ENCODE results near the gene KRTAP3-2.

Gene KRTAP3-2

GRCh38 chr17:41001795-41002194 lies 2.1 kb upstream of the KRTAP3-2 start:
- H3F3A ChIP-seq (ENCODE audit: insufficient read depth, low read length) = no peaks in the 10 kb centered on the region
- H3K36me3 ChIP-seq (replicated peaks; ENCODE audit: insufficient read depth, low read length) = no peaks in the 10 kb centered on the region
- H3K4me2 ChIP-seq (ENCODE audit: low read depth, low read length) = no peak overlapping the region
- H3K27ac ChIP-seq (ENCODE audit: low read length) = no peak overlapping the region
- no peak for DNase-seq
- H3K4me3 ChIP-seq (ENCODE audit: low read length) = no peak overlapping the region
- H2AFZ ChIP-seq (ENCODE audit: low read length) = no peak overlapping the region
- no peaks in the 10 kb centered on the region for H4K20me1 ChIP-seq (ENCODE audit: insufficient read depth, low read length)
- no peaks in the 10 kb centered on the region for H3K79me2 ChIP-seq (ENCODE audit: low read length)
- no peak overlapping the region for H3K9ac ChIP-seq (ENCODE audit: low read length)
- TF ChIP-seq EZH2 (optimal IDR thresholded peaks at IDR 0.05; ENCODE audit: low read depth, low read length) (no peak), CTCF (IDR thresholded peaks at IDR 0.05; ENCODE audit: low read length) (no peak), EZH2phosphoT487 (IDR thresholded peaks at IDR 0.05; ENCODE audit: low read length) (no peak)
- no peaks in the 10 kb centered on the region for H3K4me1 ChIP-seq (ENCODE audit: low read length)
- H3K9me2 ChIP-seq (replicated peaks; ENCODE audit: insufficient read depth, low read length) = no peaks in the 10 kb centered on the region; the same call in 1 of the 2 replicates
- no peaks in the 10 kb centered on the region for H3K27me3 ChIP-seq (replicated peaks; ENCODE audit: insufficient read depth, low read length)
- H3K9me3 ChIP-seq (replicated peaks; ENCODE audit: insufficient read depth, low read length) = no peaks in the 10 kb centered on the region

GRCh38 chr17:40997361-40997760 lies 2.3 kb downstream of the KRTAP3-2 start:
- no peak overlapping the region for H3K4me2 ChIP-seq (ENCODE audit: low read depth, low read length)

GRCh38 chr17:40996829-40997228 lies 2.9 kb downstream of the KRTAP3-2 start:
- TF ChIP-seq EZH2 (optimal IDR thresholded peaks at IDR 0.05; ENCODE audit: low read depth, low read length) = no peak
- no peak for TF ChIP-seq CTCF (IDR thresholded peaks at IDR 0.05; ENCODE audit: low read length)
- TF ChIP-seq EZH2phosphoT487 (IDR thresholded peaks at IDR 0.05; ENCODE audit: low read length) = no peak
- Histone ChIP-seq H3F3A (ENCODE audit: insufficient read depth, low read length) (no peaks in the 10 kb centered on the region), H3K79me2 (ENCODE audit: low read length) (no peaks in the 10 kb centered on the region), H3K4me1 (ENCODE audit: low read length) (no peaks in the 10 kb centered on the region), H3K27ac (ENCODE audit: low read length) (no peak overlapping the region), H3K36me3 (replicated peaks; ENCODE audit: insufficient read depth, low read length) (no peaks in the 10 kb centered on the region), H3K9me2 (replicated peaks; ENCODE audit: insufficient read depth, low read length) (no peaks in the 10 kb centered on the region), H3K9me3 (replicated peaks; ENCODE audit: insufficient read depth, low read length) (no peaks in the 10 kb centered on the region), H3K9ac (ENCODE audit: low read length) (no peak overlapping the region), H2AFZ (ENCODE audit: low read length) (no peak overlapping the region), H3K4me3 (ENCODE audit: low read length) (no peak overlapping the region), H3K27me3 (replicated peaks; ENCODE audit: insufficient read depth, low read length) (no peaks in the 10 kb centered on the region), H4K20me1 (ENCODE audit: insufficient read depth, low read length) (no peaks in the 10 kb centered on the region), H3K4me2 (ENCODE audit: low read depth, low read length) (no peak overlapping the region)
- no peak for DNase-seq

More at GRCh38 chr17:40997361-40997760, 2.3 kb downstream of the KRTAP3-2 start:
- DNase-seq = no peak
- no peak overlapping the region for H2AFZ ChIP-seq (ENCODE audit: low read length)
- TF ChIP-seq CTCF (IDR thresholded peaks at IDR 0.05; ENCODE audit: low read length) (no peak), EZH2 (optimal IDR thresholded peaks at IDR 0.05; ENCODE audit: low read depth, low read length) (no peak), EZH2phosphoT487 (IDR thresholded peaks at IDR 0.05; ENCODE audit: low read length) (no peak)
- H3K4me3 ChIP-seq (ENCODE audit: low read length) = no peak overlapping the region
- no peaks in the 10 kb centered on the region for H3K9me2 ChIP-seq (replicated peaks; ENCODE audit: insufficient read depth, low read length)
- no peaks in the 10 kb centered on the region for H3K9me3 ChIP-seq (replicated peaks; ENCODE audit: insufficient read depth, low read length)
- H4K20me1 ChIP-seq (ENCODE audit: insufficient read depth, low read length) = no peaks in the 10 kb centered on the region
- no peak overlapping the region for H3K9ac ChIP-seq (ENCODE audit: low read length)
- H3F3A ChIP-seq (ENCODE audit: insufficient read depth, low read length) = no peaks in the 10 kb centered on the region
- no peak overlapping the region for H3K27ac ChIP-seq (ENCODE audit: low read length)
- no peaks in the 10 kb centered on the region for H3K4me1 ChIP-seq (ENCODE audit: low read length)
- no peaks in the 10 kb centered on the region for H3K79me2 ChIP-seq (ENCODE audit: low read length)
- no peaks in the 10 kb centered on the region for H3K27me3 ChIP-seq (replicated peaks; ENCODE audit: insufficient read depth, low read length)
- H3K36me3 ChIP-seq (replicated peaks; ENCODE audit: insufficient read depth, low read length) = no peaks in the 10 kb centered on the region
